ENCODE measurements around the gene CSNK2A1.

CSNK2A1 gene

GRCh38 chr20:588932-589672 is 45.5 kb upstream of the CSNK2A1 start:
- Histone ChIP-seq H3K9ac (ENCODE audit: low read length) (no peak overlapping the region), H2AFZ (ENCODE audit: low read depth, low read length, severe bottlenecking) (no peak overlapping the region), H3K4me2 (ENCODE audit: low read depth, low read length, poor library complexity, severe bottlenecking) (no peak overlapping the region), H3K27ac (ENCODE audit: low read depth, low read length) (no peak overlapping the region), H3K36me3 (ENCODE audit: low read length) (no peaks in the 10 kb centered on the region), H4K20me1 (ENCODE audit: low read depth, low read length) (no peaks in the 10 kb centered on the region), H3K27me3 (ENCODE audit: low read length) (no peaks in the 10 kb centered on the region), H3K9me3 (ENCODE audit: insufficient read depth, low read length) (no peaks in the 10 kb centered on the region), H3F3A (ENCODE audit: insufficient read depth) (no peaks in the 10 kb centered on the region), H3K79me2 (ENCODE audit: insufficient read depth, low read length) (no peaks in the 10 kb centered on the region), H3K9me2 (replicated peaks; ENCODE audit: insufficient read depth, low read length) (no peaks in the 10 kb centered on the region), H3K4me3 (ENCODE audit: insufficient read depth, low read length, poor library complexity, severe bottlenecking) (no peak overlapping the region)
- TF ChIP-seq CTCF (IDR thresholded peaks at IDR 0.05; ENCODE audit: insufficient read depth, low read length, poor library complexity, severe bottlenecking): no peak
- TF ChIP-seq EZH2phosphoT487 (conservative IDR thresholded peaks at IDR 0.05; ENCODE audit: low read length): no peak

- Histone ChIP-seq H2AFZ (ENCODE audit: low read depth, low read length, severe bottlenecking) (no peak overlapping the region), H3K9me3 (ENCODE audit: insufficient read depth, low read length) (no peaks in the 10 kb centered on the region), H3K27me3 (ENCODE audit: low read length) (no peaks in the 10 kb centered on the region), H3F3A (ENCODE audit: insufficient read depth) (no peaks in the 10 kb centered on the region), H3K27ac (ENCODE audit: low read depth, low read length) (no peak overlapping the region), H3K9me2 (replicated peaks; ENCODE audit: insufficient read depth, low read length) (no peaks in the 10 kb centered on the region), H3K79me2 (ENCODE audit: insufficient read depth, low read length) (no peaks in the 10 kb centered on the region), H3K36me3 (ENCODE audit: low read length) (no peaks in the 10 kb centered on the region), H3K4me2 (ENCODE audit: low read depth, low read length, poor library complexity, severe bottlenecking) (no peak overlapping the region), H4K20me1 (ENCODE audit: low read depth, low read length) (no peaks in the 10 kb centered on the region), H3K4me3 (ENCODE audit: insufficient read depth, low read length, poor library complexity, severe bottlenecking) (no peak overlapping the region), H3K9ac (ENCODE audit: low read length) (no peak overlapping the region)
- TF ChIP-seq EZH2phosphoT487 (conservative IDR thresholded peaks at IDR 0.05; ENCODE audit: low read length) (no peak), CTCF (IDR thresholded peaks at IDR 0.05; ENCODE audit: insufficient read depth, low read length, poor library complexity, severe bottlenecking) (no peak)
Measured at GRCh38 chr20:588476-588875, 44.9 kb upstream of the CSNK2A1 start.

- Histone ChIP-seq H3K27ac (ENCODE audit: low read depth, low read length) (no peak overlapping the region), H3K4me3 (ENCODE audit: insufficient read depth, low read length, poor library complexity, severe bottlenecking) (no peak overlapping the region), H3K27me3 (ENCODE audit: low read length) (no peaks in the 10 kb centered on the region), H3K36me3 (ENCODE audit: low read length) (no peaks in the 10 kb centered on the region), H3K9me3 (ENCODE audit: insufficient read depth, low read length) (no peaks in the 10 kb centered on the region), H4K20me1 (ENCODE audit: low read depth, low read length) (no peaks in the 10 kb centered on the region), H3K9me2 (replicated peaks; ENCODE audit: insufficient read depth, low read length) (no peaks in the 10 kb centered on the region), H3F3A (ENCODE audit: insufficient read depth) (no peaks in the 10 kb centered on the region), H2AFZ (ENCODE audit: low read depth, low read length, severe bottlenecking) (no peak overlapping the region), H3K79me2 (ENCODE audit: insufficient read depth, low read length) (no peaks in the 10 kb centered on the region), H3K4me2 (ENCODE audit: low read depth, low read length, poor library complexity, severe bottlenecking) (no peak overlapping the region), H3K9ac (ENCODE audit: low read length) (no peak overlapping the region)
- TF ChIP-seq EZH2phosphoT487 (conservative IDR thresholded peaks at IDR 0.05; ENCODE audit: low read length): no peak
- TF ChIP-seq CTCF (IDR thresholded peaks at IDR 0.05; ENCODE audit: insufficient read depth, low read length, poor library complexity, severe bottlenecking): no peak
Measured at GRCh38 chr20:584971-585301, 41.3 kb upstream of the CSNK2A1 start.

All from SU-DHL-6 (cell line).